DLD1 (cell line): ENCODE measurements around the gene KLRC4.

Source experiments
- in situ Hi-C: cut with HindIII; loops from 2 replicates; pipeline ENCODE4 v1.10.0; 2017; ENCODE audit warnings: low sequenced_read_pairs

KLRC4 gene

GRCh38 chr12:10369557-10370415 lies 39.8 kb downstream of the KLRC4 start:
- in situ Hi-C loops: loop anchor here (10.0 to 25.0 kb wide), 2 partner anchors 93 to 205 kb away; partner anchors contain the start of gene KLRC1

DNA sequence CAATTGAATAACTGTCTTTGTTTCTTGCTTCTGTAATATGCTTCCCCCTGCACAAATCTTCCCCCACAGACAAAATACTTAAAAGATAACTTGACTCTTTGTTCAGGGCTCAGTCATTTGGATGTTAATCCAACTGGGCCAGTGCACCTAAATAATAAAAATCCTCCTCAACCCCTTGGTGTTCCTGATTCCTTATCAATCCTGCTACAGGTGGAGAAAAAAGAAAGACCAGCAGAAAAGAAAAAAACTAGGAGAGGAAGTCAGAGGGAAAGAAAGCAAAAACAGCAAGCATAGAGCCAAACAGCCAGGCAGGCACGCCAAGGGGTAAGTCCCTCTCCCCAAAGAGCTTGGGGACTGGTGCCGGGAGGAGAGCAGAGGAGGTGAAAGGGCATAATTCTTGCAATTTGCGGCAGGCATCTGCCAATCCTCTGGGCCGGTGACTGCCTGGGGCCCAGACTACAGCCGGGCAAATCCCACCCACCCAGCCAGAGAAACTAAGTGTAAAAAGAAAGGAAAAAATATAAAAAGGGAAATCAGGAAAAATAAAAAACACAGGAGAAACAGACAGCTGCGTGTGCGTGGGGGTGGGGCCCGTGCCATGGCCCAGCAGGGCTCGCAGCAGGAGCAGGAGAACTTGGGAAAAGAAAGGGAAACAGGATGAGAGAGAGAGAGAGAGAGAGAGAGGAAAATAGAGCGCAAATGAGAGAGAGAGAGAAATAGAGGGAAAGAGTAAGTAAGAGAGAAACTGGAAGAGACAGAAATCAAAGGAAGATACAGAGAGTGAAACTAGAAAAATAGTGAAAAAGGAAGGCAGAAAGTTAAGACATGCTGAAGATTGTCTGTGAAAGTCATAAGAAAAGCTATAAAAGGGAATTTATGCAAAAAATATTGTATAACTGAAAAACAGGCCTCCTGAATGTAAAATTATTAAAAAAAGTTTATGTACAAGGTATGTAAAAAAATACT lies 41.1 kb downstream of the KLRC4 start:
- in situ Hi-C loops: loop anchor here (10.0 to 25.0 kb wide), 2 partner anchors 94 to 204 kb away; partner anchors contain the start of gene KLRC1

DNA sequence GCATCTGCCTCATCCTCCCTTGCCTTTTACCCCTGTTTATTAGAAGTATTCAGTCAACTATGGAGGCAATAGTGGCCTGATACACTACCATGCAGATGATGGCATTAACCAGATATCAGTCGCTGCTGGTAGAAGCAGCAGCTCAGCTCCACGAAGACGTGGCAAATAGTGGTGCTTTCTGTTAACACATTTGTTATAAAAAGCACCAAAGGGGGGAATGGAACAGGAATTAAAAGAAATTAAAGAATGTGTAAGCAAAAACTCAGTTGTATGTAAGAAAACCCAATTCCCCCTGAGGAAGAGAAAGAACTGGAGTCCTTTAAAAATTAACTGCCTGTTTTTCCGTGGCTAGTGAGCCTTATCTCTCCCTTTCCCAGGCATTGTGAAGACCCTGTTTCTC lies 41.8 kb downstream of the KLRC4 start:
- in situ Hi-C loops: loop anchor here (10.0 to 25.0 kb wide), 2 partner anchors 95 to 203 kb away; partner anchors contain the start of gene KLRC1

- in situ Hi-C loops: loop anchor here (10.0 to 25.0 kb wide), 2 partner anchors 95 to 202 kb away; partner anchors contain the start of gene KLRC1
Observed at GRCh38 chr12:10366875-10367274, 42.7 kb downstream of the KLRC4 start.

DNA sequence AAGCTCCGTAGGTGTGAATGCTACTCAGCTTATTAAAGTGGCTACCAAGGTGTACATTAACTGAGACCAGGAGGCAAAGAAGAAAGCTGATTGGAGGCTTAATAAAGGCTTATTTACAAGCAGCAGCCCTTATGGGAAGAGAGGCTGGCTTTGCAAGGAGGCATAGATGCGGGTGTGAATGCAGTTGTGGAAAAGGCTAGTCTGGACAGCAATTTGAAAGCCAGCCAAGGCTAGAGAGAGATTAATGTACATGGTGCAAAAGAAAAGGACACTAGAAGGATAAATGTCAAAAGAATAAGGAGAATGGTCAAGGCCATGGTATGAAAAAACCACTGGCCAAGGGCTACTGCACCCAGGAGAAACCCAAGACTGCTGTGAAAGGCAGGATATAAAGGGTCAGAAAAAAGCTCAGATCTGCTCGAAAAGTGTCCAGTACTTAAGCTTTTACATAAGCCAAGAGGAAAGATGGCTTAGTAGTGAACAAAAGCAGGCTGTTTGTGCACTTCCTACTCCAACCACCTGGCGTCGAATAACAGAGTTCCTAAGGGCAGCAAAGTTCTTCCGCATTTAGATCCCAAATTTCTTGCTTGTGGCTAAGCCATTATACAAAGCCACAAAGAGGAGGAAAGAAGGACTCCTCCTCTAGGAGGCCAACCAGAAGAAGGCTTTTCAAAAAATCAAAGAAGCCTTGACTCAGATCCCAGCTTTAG lies 43.7 kb downstream of the KLRC4 start:
- in situ Hi-C loops: loop anchor here (10.0 to 25.0 kb wide), 2 partner anchors 96 to 201 kb away; partner anchors contain the start of gene KLRC1

DNA sequence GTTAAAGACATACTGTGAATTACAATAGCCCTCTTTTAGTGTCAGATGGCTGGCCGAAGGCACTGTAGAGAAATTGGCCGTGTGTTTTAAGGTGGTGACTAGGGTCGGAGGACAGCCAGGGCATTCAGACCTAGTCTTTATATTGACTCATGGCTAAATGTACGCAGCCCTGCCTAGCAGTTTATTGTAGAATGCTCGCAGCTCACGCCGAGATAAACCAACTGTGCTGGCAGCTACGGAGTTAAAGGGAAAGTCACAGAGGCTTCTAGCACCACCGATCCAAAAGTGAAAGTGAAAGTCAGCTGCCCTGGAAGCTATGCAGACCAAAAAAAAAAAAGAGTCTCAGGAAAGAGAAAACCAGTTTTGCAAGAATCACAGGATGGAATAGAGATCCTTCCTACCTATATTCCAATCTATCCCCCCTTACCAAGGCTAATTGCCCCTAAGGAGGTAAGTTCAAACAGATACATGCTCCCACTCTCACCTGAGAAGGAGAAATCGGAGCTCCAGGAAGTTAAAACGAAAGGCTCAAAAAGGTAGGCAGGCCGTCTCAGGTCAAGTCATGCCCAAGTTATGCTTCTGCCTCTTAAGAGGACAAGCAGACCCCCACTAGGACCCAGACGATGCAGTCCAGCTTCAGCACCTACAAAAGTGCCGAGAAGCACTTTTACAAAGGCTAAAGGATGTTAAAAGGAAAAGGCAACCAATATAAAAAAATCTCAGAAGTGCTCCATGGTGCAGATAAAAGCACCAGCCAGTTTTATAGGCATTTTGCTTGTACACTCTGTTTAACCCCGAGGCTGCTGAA lies 44.5 kb downstream of the KLRC4 start:
- in situ Hi-C loops: loop anchor here (10.0 to 25.0 kb wide), 2 partner anchors 97 to 200 kb away; partner anchors contain the start of gene KLRC1

DNA sequence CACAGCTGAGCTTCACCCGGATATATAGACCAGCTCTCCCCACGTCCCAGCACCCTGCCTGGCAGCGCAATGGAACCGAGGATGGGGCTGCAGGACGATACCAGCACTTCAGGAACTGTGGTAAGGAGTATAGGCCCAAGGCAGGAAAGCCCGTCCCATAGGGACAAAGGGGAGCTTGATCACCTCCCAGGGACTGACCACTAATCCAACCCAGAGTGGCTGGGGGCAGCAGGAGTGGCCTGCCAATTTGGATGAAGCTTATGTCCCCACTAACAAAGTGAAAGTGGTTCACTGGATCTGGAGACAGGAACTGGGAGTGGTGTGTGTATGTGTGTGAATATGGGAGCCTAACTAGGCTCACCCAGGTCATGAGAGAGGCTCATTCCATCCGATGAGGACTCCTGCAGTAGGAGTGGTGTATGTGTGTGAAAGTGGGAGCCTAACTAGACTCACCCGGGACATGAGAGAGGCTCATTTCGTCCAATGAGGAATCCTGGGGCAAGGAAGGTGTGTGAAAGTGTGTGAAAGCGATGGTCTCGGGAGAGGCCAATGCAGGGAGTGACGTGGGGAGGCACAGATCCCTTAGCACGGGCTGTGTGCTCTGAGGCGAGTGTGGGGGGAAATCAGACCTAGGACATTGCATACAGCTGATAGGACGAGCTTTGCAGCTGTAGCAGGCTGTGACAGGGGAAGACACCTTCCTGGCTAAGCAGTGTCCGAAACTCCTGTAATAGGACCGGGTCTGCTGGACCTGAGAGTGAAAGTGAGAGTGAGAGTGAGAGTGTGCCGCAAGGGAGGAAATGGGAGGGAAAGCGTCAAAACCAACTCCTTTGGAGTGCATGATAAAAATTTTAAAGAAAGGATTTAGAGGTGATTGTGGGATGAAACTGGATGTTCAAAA lies 45.4 kb downstream of the KLRC4 start:
- in situ Hi-C loops: loop anchor here (10.0 to 25.0 kb wide), 2 partner anchors 98 to 199 kb away; partner anchors contain the start of gene KLRC1

DNA sequence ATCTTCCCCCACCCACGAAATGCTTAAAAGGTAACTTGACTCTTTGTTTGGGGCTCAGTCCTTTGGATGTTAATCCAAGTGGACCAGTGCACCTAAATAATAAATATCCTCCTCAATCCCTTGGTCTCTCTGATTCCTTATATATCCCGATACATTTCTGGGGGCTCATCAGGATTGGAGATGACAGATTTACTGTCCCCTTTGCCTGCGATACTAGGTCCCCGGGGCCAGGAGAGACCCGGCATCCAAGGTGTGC lies 46.0 kb downstream of the KLRC4 start:
- in situ Hi-C loops: loop anchor here (10.0 to 25.0 kb wide), 2 partner anchors 99 to 199 kb away; partner anchors contain the start of gene KLRC1

GRCh38 chr12:10362828-10363657 lies 46.5 kb downstream of the KLRC4 start:
- in situ Hi-C loops: loop anchor here (10.0 to 25.0 kb wide), 2 partner anchors 99 to 198 kb away; partner anchors contain the start of gene KLRC1

GRCh38 chr12:10362325-10362724 lies 47.2 kb downstream of the KLRC4 start:
- in situ Hi-C loops: loop anchor here (10.0 to 25.0 kb wide), 2 partner anchors 100 to 198 kb away; partner anchors contain the start of gene KLRC1

GRCh38 chr12:10361622-10362021 lies 47.9 kb downstream of the KLRC4 start:
- in situ Hi-C loops: loop anchor here (10.0 to 25.0 kb wide), 2 partner anchors 101 to 197 kb away; partner anchors contain the start of gene KLRC1

GRCh38 chr12:10361084-10361483 lies 48.5 kb downstream of the KLRC4 start:
- in situ Hi-C loops: loop anchor here (10.0 to 25.0 kb wide), 2 partner anchors 101 to 196 kb away; partner anchors contain the start of gene KLRC1

- in situ Hi-C loops: loop anchor here (25.0 kb wide), 1 partner anchor 103 kb away; the partner anchor contains the start of gene KLRC1
Observed at GRCh38 chr12:10358969-10359368, 50.6 kb downstream of the KLRC4 start.

DNA sequence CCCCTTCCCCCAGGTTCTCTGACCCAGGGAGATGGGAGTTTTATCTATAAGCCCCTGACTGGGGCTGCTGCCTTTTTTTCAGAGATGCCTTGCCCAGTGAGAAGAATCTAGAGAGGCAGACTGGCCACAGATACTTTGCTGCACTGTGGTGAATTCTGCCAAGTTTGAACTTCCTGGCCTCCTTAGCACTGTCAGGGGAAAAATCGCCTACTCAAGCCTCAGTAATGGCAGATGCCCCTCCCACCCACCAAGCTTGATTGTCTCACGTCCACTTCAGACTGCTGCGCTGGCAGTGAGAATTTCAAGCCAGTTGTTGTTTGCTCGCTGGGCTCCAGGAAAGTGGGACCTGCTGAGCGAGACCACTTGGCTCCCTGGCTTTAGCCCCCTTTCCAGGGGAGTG lies 51.4 kb downstream of the KLRC4 start:
- in situ Hi-C loops: loop anchor here (25.0 kb wide), 1 partner anchor 104 kb away; the partner anchor contains the start of gene KLRC1
